ENCODE data around the gene PAOX.
A peak's percentile ranks its signal among the peaks of the same experiment; 100 is the strongest.
"Not testable (repeated sequence)": the region's sequence is repeated elsewhere in the genome, so short reads cannot be mapped to it uniquely, and the experiment has no call there.

The PAOX gene

DNA sequence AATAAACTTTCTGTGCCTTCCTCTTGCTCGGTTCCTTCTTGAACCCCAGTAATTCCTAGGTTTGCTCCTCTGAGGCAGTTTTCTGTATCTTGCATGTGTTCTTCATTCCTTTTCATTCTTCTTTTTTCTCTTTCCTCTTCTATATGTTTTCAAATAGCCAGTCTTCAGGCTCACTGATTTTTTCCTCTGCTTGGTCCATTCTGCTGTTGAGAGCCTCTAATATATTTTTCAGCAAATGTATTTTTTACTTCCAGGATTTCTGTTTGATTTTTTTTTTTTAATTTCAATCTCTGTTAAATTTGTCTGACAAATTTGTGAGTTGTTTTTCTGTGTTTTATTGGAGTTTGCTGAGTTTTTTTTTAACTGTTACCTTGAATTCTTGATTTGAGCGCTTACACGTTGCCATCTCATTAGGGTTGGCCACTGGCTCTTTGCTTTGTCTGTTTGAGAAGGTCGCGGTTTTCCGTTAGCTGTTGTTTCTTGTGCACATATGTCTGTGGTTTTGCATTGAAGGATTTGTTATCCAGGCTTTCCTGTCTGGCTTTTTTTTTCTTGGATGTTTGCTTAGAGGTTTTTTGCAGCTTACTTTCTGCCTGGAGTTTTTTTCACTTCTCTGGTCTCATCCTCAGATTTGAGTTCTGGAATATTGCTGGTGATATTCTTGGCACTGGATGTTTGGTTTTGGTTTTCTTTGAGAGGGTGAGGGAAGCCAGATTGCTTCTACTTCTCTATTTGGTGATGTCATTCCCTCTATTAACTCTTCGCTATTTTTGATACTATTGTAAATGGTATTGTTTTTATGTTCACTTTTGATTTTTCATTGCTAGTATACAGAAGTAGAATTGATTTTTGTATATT lies 32.7 kb downstream of the PAOX start:
- DNase-seq: no peak

GRCh38 chr10:133412381-133412711 lies 33.3 kb downstream of the PAOX start:
- no peak for DNase-seq

DNA sequence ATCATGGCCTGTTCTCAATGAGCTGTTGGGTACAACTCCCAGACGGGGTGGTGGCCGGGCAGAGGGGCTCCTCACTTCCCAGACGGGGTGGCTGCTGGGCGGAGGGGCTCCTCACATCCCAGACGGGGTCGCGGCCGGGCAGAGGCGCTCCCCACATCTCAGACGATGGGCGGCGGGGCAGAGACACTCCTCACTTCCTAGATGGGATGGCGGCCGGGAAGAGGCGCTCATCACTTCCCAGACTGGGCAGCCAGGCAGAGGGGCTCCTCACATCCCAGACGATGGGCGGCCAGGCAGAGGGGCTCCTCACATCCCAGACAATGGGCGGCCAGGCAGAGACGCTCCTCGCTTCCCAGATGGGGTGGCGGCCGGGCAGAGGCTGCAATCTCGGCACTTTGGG lies 35.3 kb downstream of the PAOX start:
- not testable (repeated sequence) for DNase-seq

DNA sequence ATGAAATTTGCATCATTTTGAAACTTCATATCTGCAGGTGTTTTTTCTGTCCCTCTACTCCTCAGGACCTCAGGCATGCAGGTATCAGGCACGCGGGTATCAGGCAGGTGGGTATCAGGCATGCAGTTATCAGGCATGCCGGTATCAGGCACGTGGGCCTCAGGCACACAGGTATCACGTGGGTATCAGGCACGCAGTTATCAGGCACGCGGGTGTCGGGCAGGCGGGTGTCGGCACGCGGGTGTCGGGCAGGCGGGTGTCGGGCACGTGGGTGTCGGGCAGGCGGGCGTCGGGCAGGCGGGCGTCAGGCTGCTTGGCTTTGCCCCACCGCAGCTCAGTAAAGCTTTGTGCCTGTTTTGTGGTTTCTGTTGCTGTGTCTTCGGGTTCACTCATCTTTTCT lies 36.7 kb downstream of the PAOX start:
- DNase-seq: no peak

DNA sequence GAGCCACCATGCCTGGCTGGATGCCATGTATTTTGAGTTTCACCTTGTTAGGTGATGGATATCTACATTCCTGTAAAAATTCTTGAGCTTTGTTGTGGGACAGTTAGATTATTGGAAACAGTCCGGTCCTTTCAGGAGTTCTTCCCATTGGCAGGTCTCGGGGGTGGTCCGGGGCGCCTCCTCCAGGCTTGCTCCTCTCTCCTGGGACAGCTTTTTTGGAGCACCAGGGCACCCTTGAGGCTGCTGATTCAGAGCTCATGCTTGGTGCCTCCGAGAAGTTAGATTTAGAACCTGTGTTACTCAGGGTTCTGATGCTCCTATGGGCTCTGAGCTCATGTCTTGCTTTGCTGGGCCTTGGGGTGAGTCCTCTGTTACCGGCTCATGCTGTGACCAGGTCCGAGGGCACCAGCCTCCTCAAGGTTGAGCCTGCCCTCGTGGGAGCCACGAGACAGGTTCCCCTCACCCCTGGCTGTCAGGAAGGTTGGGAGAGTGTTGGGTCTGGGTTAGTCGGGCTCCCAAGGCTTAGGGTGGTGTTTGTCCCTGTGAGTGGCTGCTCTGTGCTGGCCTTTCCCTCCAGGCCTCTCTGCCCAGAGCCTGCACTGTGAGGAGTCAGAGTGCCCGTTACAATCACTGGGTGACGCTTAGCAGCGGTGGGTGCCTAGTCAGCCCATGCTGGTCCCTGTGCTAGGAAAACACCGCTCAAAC lies 39.4 kb downstream of the PAOX start:
- no peak for DNase-seq

- DNase-seq: no peak
Observed at GRCh38 chr10:133419211-133419950, 40.3 kb downstream of the PAOX start.

GRCh38 chr10:133420028-133420427 lies 41.0 kb downstream of the PAOX start:
- no peak for DNase-seq

GRCh38 chr10:133420579-133420978 lies 41.5 kb downstream of the PAOX start:
- DNase-seq: no peak

- no peak for DNase-seq
Observed at GRCh38 chr10:133421336-133422222, 42.5 kb downstream of the PAOX start.

GRCh38 chr10:133422223-133422806 lies 43.3 kb downstream of the PAOX start:
- DNase-seq: no peak

- no peak for DNase-seq
Observed at GRCh38 chr10:133422807-133423771, 44.0 kb downstream of the PAOX start.

DNA sequence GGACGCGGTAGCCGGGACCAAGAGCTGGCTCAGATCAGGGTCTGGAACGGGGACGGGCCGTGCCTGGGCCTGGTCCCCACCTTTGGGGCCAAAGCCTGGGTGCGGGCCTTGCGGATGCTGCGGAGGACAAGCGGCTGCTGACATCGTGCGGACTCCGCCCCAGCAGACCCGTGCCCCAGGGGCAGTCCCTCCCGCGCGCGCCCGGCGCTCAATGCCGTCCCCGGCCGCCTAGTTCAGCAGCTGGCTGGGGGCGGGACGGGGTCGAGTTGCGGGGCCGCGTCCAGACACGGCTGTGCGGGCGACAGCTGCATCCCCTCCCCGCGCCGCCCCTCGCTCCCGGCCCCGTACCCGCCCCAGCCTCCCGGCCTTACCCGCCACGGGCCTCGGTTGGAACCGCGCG lies 45.0 kb downstream of the PAOX start:
- not testable (repeated sequence) for DNase-seq

DNA sequence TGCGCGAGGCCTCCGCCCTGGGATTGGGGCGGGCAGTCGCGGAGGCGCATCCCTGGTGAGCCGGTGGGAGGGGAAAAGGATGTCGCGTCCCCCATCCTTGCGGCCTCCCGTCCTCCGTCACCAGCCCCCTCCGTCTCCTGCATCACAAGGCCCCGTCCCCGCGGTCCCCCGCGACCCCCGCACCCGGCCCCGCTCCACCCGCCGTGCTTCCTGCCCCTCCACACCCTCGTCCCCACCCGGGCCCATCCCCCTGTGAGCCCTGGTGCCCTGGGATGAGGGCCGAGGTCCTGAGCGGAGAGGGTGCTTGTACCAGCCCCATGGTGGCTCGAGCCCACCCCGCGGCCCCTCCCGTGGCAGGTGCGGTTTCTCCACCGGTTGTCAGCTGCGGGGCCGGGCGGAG lies 45.5 kb downstream of the PAOX start, which contains the start of gene SPRN:
SPRN (minus strand) TSS at position 25 of the 400 bp plus-strand sequence. CDS start 944 bp downstream, outside the sequence.
- DNase-seq: not testable (repeated sequence)

DNA sequence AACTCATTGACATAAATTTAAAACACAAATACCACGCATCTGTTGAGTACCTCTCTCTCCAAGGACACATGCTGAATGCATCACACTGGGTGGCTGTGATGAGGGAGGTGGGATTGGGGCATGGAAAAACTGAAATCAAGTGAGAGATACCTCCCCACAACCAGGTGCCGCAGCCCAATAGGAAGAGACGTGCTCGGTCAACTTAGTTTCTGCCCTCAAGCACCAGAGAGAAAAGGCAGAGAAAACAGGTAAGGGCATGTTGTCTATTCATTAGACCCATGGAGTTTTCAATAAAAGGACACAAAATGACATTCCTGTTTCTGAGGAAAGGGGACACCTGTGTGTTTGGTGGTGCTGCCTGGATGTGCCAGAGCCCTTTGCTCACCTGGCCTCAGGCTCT lies 50.5 kb downstream of the PAOX start:
- not testable (repeated sequence) for DNase-seq

DNA sequence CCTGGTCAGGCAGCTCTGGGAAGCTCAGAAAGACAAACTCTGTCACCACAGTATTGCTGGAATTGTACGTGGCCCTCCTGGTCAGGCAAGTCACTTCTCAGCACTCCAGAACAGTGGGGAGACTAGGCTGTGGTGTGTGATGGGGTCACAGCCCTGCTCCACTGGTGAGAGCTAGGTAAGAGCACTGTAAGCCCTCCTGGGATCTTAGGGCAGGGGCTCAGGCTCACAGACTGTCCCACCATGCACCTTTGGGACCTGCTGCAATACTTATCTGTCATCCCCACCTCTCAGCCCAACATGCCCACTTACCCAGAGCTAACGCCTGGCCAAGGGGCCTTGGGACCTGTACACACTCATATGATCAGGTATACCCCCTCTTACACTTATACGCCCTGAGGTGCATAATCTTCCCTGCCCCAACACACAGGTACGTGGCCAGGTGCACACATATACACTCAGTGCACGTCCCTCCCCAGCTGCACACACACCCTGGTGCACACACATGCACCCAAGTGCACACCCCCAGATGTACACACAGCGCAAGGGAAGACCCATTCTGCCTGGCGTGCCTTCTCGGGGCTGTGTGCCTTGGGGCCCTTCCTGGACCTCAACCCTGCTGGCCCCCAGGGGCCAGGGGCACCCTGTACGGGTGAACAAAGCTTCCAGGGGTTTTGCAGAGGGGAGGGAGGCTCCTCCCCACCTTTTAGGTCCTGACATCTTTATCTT lies 53.0 kb downstream of the PAOX start:
- DNase-seq: not testable (repeated sequence)

DNA sequence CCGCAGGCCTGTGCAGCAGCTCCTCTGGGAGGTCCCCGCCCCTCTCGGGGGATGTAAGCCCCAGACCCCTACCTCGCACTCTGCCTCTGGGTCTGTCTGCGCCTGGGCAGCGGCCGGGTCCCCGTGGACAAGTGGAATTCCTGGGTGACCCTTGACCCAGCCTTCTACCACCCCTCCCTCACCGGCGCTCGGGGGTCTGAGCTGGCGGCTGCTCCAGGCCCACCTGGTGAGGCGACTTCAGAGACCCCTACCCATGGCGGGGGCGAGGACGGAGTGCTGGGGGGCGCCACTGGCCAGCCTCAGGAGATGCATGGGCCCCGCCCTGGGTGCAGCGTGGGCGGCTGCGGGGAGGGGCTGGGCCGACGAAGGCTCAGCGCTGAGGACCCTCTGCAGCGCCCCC lies 53.7 kb downstream of the PAOX start:
- DNase-seq: not testable (repeated sequence)

DNA sequence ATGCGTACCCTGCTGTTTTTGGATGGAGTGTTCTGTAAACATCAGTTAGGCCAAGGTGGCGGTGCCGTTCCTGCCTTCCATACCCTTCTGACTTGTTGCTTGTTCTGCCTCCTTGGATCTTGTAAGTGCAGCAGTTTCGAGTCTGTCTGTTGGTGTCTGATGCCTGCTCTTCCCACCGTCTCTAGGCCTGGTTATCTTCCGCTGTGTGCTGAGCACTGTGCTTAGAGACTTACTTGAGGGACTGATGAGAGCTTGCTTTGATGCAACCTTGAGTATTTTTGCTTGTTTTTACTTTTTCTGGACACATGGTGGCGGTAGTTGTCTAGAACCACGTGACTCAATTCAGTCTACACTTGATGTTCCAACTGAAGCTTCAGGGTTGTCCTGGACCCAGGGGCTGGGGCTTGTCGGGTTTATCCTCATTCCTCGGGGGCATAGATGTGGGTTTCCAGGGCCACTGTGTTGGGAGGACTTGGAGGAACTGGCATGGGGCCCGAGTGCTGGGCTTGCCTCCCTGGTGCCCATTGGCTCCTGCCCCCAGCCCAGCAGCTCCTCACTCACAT lies 59.7 kb downstream of the PAOX start:
- DNase-seq: peak; percentile 47

- DNase-seq: no peak
Observed at GRCh38 chr10:133439517-133440461, 60.7 kb downstream of the PAOX start.

All from hematopoietic multipotent progenitor cell treated with erythropoietin and hydrocortisone succinate and interleukin-3 and kit ligand, for 8 days (in vitro differentiated cells).